ENCODE data around the gene EPHA10. TPM values are rescaled to one million over a fixed set of nuclear protein-coding genes. Genes with fewer than 3 reads are reported as not detected.

EPHA10 gene
- not detected in 2 replicates for total RNA-seq (2014; rRNA removed; shearing (Covaris generic))

DNA sequence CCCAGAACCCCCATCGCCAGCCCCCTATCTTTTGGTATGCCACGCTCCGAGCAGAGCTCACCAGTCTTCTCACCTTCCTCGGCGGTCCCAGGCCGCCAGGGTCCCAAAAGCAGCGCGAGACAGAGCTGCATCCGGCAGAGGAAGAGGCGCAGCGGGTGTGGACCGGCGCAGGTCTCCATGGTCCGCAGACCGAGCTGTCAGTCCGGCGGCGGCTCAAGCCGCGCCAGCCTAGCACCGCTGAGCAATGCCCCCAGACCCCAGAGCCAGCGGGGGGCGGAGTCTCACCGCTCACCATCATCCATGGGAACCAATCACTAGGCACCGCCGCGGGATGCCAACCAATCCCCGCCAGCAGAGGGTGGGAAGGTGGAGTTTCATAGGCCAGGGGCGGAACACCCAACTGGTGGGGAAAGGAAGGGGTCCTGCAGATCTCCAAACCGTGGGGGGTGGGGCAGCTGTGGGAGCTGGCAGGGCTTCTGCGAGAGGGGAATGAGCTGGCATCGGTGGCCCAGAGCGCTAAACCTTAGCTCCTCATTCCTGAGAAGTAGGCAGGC, at the start of gene EPHA10:
Gene EPHA10 (minus strand): TSS at position 233 of the 554 bp plus-strand sequence. CDS start 54 bp downstream, at position 179.
- Histone ChIP-seq H3K4me3 (no peak within 1 kb of the TSS), H3K27ac (no peak within 1 kb of the TSS), H3K36me3 (no peaks in the 10 kb centered on the region), H3K9me3 (replicated peaks) (no peaks in the 10 kb centered on the region), H3K4me1 (no peaks in the 10 kb centered on the region), H3K27me3 (no peaks in the 10 kb centered on the region)
- DNase-seq: no peak

DNA sequence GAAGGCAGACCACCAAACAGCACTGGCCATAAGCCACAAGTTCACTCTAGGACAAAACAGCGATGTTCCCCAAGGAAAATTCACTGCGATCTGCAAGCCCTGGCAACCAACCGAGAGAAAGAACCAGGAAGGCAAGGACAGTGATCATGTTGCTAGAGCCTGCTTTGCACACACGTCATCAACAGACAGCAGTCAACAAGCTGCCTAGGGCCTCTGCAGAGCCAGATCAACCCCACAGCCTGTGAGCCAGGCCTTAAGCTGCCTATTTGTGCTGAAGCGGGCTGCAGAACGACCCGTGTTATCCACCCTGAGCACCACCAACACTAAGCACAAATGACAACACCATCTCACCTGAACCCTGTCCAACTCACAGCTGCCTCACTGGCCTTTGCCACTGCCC, 49.3 kb upstream of the EPHA10 start:
- no peak overlapping the region for H3K27ac ChIP-seq

DNA sequence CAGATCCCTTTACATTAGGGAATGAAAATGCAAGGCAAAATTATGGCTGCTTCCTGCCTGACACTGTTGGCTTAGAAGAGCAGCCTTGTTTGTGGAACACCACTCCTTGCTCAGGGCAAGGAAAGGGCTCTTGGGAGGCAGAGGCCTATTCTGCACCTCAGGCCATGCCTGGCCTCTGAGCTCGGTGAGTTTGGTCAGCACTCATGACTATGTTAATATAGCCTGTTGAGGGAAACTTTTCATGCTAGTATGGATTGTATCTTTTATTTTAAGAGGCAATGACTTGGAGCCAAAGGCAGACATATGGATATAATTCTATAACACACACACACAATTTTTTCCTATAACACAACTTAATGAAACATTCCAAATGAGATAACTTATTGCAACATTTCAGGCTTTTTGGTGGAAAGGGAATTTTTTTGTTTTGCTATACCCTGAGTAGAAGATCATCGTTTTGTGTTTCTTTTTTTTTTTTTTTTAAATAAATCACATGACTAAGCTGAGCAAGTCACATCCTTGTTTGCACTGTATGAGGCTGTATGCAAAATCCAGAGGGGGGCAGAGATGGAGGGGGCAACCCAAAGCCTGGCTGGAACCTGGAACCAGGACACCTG, 48.7 kb upstream of the EPHA10 start:
- DNase-seq: no peak
- peaks cover 21% of the 10 kb centered on the region for H3K36me3 ChIP-seq
- no peak overlapping the region for H3K4me3 ChIP-seq
- H3K27ac ChIP-seq: no peak overlapping the region
- H3K4me1 ChIP-seq: peaks cover 3% of the 10 kb centered on the region; the same call in 1 of the 2 replicates
- no peaks in the 10 kb centered on the region for H3K9me3 ChIP-seq (replicated peaks)
- H3K27me3 ChIP-seq: no peaks in the 10 kb centered on the region

More for the DNA sequence above, 49.3 kb upstream of the EPHA10 start:
- DNase-seq: no peak
- Histone ChIP-seq H3K36me3 (peaks cover 24% of the 10 kb centered on the region), H3K4me3 (no peak overlapping the region), H3K9me3 (replicated peaks) (no peaks in the 10 kb centered on the region), H3K4me1 (peaks cover 3% of the 10 kb centered on the region; the same call in 1 of the 2 replicates), H3K27me3 (no peaks in the 10 kb centered on the region)

DNA sequence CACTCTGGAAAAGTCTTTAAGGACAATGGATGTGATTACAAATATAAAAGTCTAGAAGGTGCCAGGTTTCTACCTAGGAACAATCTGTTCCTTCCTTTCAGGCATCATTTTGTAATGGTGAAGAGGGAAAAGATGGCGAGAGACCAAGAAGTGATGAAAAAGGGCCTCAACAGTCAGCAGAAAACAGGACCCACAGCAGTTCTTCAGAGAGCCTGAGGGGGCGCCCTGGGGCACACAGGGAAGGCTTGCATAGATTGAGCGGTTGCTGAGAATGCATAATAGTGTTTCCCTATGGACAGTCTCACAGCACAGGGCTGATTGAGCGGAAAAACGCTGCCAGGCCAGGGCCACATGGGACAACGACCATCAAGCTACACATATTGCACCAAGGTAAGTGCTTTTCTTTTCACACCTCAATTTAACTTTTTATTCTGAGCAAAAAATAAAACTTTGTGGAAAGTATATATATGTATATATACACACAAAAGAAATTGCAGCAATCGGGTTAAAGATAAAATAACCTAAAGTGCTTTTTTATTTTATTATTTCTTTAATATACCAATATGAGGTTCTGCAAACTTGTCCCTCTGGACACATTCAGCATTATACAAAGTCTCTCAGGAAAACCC, 46.2 kb upstream of the EPHA10 start:
- no peak overlapping the region for H3K4me3 ChIP-seq
- no peaks in the 10 kb centered on the region for H3K9me3 ChIP-seq (replicated peaks)
- peak; percentile 77 to 91 for DNase-seq
- peaks cover 6% of the 10 kb centered on the region; the same call in 1 of the 2 replicates for H3K4me1 ChIP-seq
- H3K27ac ChIP-seq: no peak overlapping the region
- no peaks in the 10 kb centered on the region for H3K27me3 ChIP-seq
- peaks cover 12% of the 10 kb centered on the region for H3K36me3 ChIP-seq

DNA sequence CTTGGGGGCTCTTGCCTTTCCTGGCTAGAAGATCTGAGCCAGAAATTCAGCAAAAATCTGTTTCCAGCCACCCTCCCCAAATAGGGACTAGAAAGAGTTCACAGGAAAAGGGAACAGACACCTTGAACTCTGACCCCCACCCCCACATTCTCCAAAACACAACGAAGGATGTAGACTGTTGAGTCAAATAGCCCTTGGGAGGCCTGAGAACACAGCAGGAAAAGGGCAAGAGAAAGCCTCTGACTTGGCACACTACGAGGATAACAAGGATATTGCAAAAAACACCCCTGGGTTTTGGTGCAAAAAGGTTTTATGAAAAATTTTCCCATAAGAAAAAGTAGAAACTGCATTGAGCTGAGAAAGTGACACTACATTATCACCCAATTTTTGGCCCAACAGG, 45.0 kb upstream of the EPHA10 start:
- Histone ChIP-seq H3K27ac (no peak overlapping the region), H3K4me1 (peaks cover 6% of the 10 kb centered on the region; the same call in 1 of the 2 replicates), H3K27me3 (no peaks in the 10 kb centered on the region), H3K36me3 (peaks cover 19% of the 10 kb centered on the region), H3K9me3 (replicated peaks) (no peaks in the 10 kb centered on the region), H3K4me3 (no peak overlapping the region)
- DNase-seq: no peak

DNA sequence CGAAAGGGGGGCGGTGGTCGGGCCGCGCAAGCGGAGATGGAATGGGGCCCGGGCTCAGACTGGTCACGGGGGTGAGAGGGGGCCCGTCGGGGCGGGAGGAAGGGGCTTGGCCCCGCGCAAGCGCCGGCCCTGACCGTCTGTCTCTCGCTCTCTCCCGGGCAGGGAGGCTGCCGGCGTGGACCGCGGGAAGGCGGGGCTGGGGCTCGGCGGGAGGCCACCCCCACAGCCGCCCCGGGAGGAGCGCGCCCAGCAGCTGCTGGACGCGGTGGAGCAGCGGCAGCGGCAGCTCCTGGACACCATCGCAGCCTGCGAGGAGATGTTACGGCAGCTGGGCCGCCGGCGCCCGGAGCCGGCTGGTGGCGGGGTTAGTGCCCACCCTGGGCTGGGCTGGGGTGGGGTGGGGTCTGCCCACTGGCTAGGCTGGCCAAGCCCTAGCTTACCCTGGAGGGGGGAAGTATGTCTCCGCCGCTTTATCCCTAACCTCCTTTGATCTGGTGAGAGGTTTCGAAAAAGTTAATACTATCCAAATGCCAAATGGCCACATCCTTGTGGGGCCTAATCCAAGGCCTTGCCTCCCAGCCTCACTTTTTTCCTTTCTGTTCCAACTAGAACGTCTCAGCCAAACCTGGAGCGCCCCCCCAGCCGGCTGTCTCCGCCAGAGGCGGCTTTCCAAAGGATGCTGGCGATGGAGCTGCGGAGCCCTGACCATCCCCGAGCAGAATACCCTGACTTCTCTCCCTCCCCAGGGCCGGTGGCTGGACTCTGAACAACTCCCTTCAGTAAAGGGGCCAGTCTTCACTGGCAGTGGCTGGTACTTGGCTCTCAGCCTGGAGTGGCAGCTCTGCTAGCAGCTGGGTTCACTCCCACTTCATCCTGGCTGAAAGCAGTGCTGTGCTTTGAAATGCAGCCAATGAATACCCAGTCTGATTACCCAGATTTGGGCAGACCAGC, 43.7 kb upstream of the EPHA10 start:
- Histone ChIP-seq H3K4me1 (peaks cover 6% of the 10 kb centered on the region; the same call in 1 of the 2 replicates), H3K36me3 (peaks cover 32% of the 10 kb centered on the region), H3K4me3 (peak overlapping the region; percentile 85), H3K27ac (peak overlapping the region; percentile 66), H3K9me3 (replicated peaks) (no peaks in the 10 kb centered on the region), H3K27me3 (no peaks in the 10 kb centered on the region)
- DNase-seq: peak; percentile 88

DNA sequence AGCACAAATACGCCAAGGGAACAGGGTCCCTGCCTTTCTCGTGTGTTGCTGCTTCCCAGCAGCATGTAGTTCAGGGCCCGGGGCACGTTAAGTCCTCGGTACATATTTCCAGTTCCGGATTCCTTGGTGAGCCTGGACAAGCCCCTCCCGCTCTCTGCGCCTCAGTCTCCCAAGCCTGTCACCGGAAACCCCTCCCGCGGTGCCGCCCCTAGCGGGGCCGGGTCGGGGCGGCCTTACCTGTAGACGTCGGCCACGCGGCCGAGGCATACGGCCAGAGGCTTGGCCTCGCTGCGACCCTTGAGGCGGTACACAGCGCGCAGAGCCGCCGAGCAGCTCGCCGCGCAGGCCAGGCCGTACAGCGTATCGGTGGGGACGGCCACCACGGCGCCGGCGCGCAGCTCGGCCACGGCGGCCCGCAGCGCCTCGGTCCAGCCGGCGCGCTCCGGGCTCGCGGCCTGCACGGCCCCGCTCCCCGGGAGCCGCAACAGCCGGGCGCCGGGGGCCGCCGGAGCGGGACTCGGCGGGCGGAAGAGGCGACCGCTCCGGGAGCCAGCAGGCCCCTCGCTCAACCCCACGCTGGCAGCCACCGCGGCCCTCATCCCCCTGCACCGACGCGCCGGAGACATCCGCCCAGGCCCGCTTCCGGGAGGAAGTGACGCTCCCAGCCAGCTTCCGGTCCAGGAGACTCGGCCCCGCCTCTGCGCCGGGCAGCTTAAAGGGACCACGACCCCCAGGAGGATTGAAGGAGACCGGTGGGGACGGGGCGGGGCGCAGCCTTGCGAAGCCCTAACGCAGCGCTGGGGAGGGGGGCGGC, 42.8 kb upstream of the EPHA10 start, which contains the start of the genes C1orf122 and YRDC:
Gene C1orf122 (plus strand): TSS at position 236 of the 814 bp plus-strand sequence. CDS start 615 bp downstream, outside the sequence.
Gene YRDC (minus strand): TSS at position 654 of the 814 bp plus-strand sequence. CDS start 28 bp downstream, at position 626.
- DNase-seq: peak; percentile 96 to 97
- H3K27ac ChIP-seq: peak within 1 kb of the TSS; percentile 66
- H3K9me3 ChIP-seq (replicated peaks): no peaks in the 10 kb centered on the region
- peaks cover 6% of the 10 kb centered on the region; the same call in 1 of the 2 replicates for H3K4me1 ChIP-seq
- H3K4me3 ChIP-seq: peak within 1 kb of the TSS; percentile 85
- no peaks in the 10 kb centered on the region for H3K27me3 ChIP-seq
- H3K36me3 ChIP-seq: peaks cover 41% of the 10 kb centered on the region

DNA sequence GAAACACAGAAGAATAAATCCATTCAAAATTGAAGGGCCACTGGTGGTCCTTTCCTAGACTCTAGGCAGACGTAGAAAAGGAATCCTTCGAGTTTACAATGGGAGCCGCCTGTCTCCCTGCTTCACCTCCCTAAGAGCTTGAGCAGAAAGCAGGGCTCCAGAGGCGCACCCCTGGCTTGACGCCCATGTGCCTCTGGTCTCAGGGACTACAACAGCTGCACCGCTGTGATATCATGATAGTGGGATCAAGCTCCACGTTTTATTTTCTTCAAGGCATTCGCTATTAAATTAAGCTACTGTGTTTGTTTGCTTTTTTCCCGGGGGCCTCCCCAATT, 42.3 kb upstream of the EPHA10 start:
- Histone ChIP-seq H3K4me3 (peak overlapping the region; percentile 85), H3K27me3 (no peaks in the 10 kb centered on the region), H3K9me3 (replicated peaks) (no peaks in the 10 kb centered on the region), H3K27ac (peak overlapping the region; percentile 66), H3K36me3 (peaks cover 47% of the 10 kb centered on the region), H3K4me1 (peaks cover 6% of the 10 kb centered on the region; the same call in 1 of the 2 replicates)
- DNase-seq: peak; percentile 52 to 66

DNA sequence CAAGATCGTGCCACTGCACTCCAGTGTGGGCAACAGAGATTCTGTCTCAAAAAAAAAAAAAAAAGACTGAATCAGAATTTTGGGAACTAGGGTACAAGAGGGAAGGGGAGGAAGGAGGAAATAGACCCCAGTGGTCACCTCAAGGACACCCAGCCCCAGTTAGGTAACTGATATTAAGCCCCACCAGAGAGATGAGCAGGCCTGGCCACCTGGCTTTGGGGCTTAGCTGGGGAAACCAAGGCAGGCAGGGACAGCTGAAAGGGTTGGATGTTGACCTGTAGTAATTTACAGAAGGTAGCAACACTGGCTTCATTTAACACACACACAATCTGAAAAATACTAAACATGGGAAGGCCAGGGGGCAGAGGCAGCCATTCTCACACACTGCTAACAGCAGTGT, 37.5 kb upstream of the EPHA10 start:
- Histone ChIP-seq H3K36me3 (peaks cover 62% of the 10 kb centered on the region), H3K4me3 (no peak overlapping the region)

DNA sequence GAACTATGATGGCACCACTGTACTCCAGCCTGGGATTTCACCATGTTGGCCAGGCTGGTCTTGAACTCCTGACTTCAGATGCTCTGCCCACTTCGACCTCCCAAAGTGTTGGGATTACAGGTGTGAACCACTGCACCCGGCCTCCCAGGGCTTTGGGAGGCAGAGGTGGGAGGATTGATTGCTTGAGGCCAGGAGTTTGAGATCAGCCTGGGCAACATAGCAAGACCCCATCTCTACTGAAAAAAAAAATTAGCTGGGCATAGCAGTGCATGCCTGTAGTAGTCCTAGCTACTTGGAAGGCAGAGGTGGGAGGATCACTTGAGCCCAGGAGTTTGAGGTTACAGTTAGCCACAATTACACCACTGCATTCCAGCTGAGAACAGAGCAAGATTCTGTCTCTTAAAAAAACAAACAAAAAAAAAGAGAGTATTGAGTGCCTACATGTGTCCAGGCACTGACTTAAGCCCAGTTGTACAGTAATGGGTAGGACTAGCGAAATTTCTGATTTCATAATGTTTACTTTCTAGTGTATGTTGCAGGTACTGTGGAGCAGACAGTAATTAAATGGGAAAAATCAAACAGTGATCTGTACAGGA, 32.9 kb upstream of the EPHA10 start:
- Histone ChIP-seq H3K4me3 (no peak overlapping the region), H3K9me3 (replicated peaks) (no peaks in the 10 kb centered on the region), H3K4me1 (no peaks in the 10 kb centered on the region), H3K27ac (no peak overlapping the region), H3K27me3 (no peaks in the 10 kb centered on the region), H3K36me3 (peaks cover 21% of the 10 kb centered on the region)
- no peak for DNase-seq

More for the DNA sequence above, 37.5 kb upstream of the EPHA10 start:
- no peak overlapping the region for H3K27ac ChIP-seq
- peaks cover 3% of the 10 kb centered on the region; the same call in 1 of the 2 replicates for H3K4me1 ChIP-seq
- no peak for DNase-seq
- no peaks in the 10 kb centered on the region for H3K9me3 ChIP-seq (replicated peaks)
- no peaks in the 10 kb centered on the region for H3K27me3 ChIP-seq

DNA sequence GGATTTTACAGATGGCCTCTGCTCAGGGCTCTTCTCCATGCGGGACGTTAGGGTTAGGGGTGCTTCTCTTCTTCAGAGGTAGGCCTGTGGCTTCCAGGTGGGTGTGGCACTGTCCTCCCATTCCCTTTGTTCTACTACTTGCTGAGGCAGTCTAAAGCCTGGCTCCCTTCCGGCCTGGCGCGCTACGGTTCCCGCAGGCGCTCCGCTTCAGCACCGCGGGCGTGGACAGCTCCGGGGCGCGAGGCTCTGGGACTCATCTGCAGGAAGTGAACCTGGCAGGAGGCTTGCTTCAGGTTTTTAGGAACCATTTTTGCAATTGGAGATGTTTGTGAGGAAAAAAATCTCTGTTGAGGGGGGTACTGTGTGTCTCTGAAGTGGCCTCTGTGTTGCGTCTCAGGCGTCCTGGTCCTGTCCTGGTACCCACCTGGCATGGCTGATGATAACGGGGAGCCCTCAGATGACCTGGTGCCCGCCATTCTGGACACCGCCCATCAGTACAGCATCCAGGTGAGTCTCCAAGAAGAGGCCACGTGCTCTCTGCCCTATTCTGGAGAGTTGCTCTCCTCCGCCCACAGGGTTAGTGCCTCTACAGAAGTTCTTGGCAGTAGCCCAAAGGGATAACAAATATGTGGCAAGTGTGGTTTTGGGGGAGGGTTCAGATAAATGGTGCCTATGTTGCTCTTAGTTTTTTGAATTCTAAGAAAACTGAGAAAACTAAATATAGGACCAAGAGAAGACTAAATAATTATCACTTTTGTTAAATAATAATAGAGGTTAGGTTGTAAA, 30.6 kb upstream of the EPHA10 start:
- no peaks in the 10 kb centered on the region for H3K9me3 ChIP-seq (replicated peaks)
- peaks cover 8% of the 10 kb centered on the region; the same call in 1 of the 2 replicates for H3K36me3 ChIP-seq
- no peaks in the 10 kb centered on the region for H3K27me3 ChIP-seq
- DNase-seq: peak; percentile 26 to 30
- no peak overlapping the region for H3K4me3 ChIP-seq
- no peak overlapping the region for H3K27ac ChIP-seq
- H3K4me1 ChIP-seq: no peaks in the 10 kb centered on the region

DNA sequence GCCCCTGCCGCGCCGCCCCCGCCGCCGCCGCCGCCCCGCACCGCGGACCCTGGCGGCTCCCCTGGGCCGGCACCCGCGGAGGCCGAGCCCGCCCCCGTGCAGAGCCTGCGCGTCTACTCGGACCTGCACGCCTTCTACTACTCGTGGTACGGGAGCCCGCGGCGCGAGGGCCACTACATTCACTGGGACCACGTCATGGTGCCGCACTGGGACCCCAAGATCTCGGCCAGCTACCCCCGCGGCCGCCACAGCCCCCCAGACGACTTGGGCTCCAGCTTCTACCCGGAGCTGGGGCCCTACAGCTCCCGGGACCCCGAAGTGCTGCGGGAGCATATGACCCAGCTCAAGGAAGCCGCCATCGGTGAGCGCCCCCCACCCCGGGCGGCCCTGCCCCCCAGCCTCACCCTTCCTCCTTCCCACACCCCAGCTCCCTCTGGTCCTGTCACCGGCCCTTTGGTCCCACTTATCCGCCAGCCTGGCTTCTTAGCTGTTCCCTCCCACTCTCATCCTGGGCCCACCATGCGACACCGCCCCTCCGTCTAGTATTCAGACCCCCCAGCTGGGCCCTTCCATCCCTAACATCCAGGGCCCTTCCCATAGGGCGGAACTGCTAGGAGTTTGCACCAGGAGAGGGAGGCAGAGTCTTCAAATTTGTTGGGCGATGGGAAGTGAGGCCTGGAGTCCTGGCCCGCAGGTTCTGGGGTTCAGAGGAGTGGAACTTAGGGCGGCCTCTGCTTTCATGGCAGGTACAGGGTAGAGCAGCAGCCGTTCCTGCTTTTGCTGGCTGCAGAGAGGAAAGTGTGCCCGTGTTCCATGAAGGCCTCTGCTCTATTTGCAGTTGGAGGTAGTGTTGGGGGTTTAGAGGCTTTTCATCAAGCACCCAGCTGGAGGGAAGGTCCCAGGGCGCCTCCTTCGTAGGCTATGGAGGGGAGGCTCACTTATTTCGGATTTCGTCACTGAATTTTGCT, 29.7 kb upstream of the EPHA10 start:
- DNase-seq: peak; percentile 17 to 42
- peaks cover 6% of the 10 kb centered on the region; the same call in 1 of the 2 replicates for H3K36me3 ChIP-seq
- no peaks in the 10 kb centered on the region for H3K9me3 ChIP-seq (replicated peaks)
- H3K27me3 ChIP-seq: 0 out of 2 replicates have a peak, but pooled peaks cover 2% of the 10 kb centered on the region
- H3K4me3 ChIP-seq: peak overlapping the region; percentile 74
- no peaks in the 10 kb centered on the region for H3K4me1 ChIP-seq
- H3K27ac ChIP-seq: no peak overlapping the region

Data from SJCRH30 (cell line).